IMR-90 (cell line): ENCODE data around the gene IL4R. TPM values are rescaled to one million over a fixed set of nuclear protein-coding genes. Genes with fewer than 3 reads are reported as not detected.

Source experiments
- ATAC-seq: fragments of 200-7000 bp; cut with Tn5 transposase; 2 replicates; pipeline ENCODE4 v1.9.1; 2020; ENCODE audit warnings: low read depth, mild to moderate bottlenecking, moderate library complexity
- BruUV-seq: library from RNA; stranded (reverse); fragments of 400-500 nt; replicated peaks from 2 replicates; lab custom pipeline; 2021; lab: Mats Ljungman, UMichigan
- CTCF ChIA-PET: fragments of 300-600 bp; formaldehyde crosslinking; extraction: SDS; loops from one replicate; lab custom pipeline; 2021; ENCODE audit warnings: antibody characterized with exemption; lab: Yijun Ruan, JAX
- POLR2A ChIA-PET: fragments of 300-600 bp; sonication (Branson Sonifier 250); formaldehyde crosslinking; loops from one replicate; lab custom pipeline; 2022; ENCODE audit warnings: antibody characterized with exemption; ENCODE audit not compliant: unreplicated experiment; lab: Charles Lee
- DNase-seq: peaks from one replicate; pipeline ENCODE4 v3.0.0; 2013
- H2AFZ ChIP-seq: replicated peaks from 2 replicates; pipeline ENCODE3; 2013; ENCODE audit warnings: low read length, mild to moderate bottlenecking; ENCODE audit not compliant: poor library complexity
- H2AK5ac ChIP-seq: 2 replicates; pipeline ENCODE4 v1.6.1; 2013; ENCODE audit warnings: low read depth, low read length, inconsistent platforms
- H2AK9ac ChIP-seq: replicated peaks from 2 replicates; pipeline ENCODE3; 2013; ENCODE audit warnings: mild to moderate bottlenecking, low read depth, low read length, moderate library complexity; ENCODE audit not compliant: poor library complexity
- H2BK120ac ChIP-seq: 2 replicates; pipeline ENCODE4 v1.6.1; 2013; ENCODE audit warnings: low read depth, low read length, inconsistent platforms
- H2BK15ac ChIP-seq: 3 replicates; pipeline ENCODE4 v1.6.1; 2013; ENCODE audit warnings: low read depth, low read length, inconsistent platforms
- H2BK20ac ChIP-seq: 2 replicates; pipeline ENCODE4 v1.6.1; 2013; ENCODE audit warnings: low read depth, mild to moderate bottlenecking, inconsistent platforms, low read length, moderate library complexity
- H2BK5ac ChIP-seq: 2 replicates; pipeline ENCODE4 v1.6.1; 2013; ENCODE audit warnings: mild to moderate bottlenecking, low read depth, low read length, inconsistent platforms; ENCODE audit not compliant: poor library complexity, severe bottlenecking
- H3K14ac ChIP-seq: replicated peaks from 2 replicates; pipeline ENCODE4 v1.6.1; 2013; ENCODE audit warnings: low read depth, low read length, inconsistent platforms
- H3K18ac ChIP-seq: 2 replicates; pipeline ENCODE4 v1.6.1; 2013; ENCODE audit warnings: low read depth, low read length, control low read depth
- H3K23ac ChIP-seq: 2 replicates; pipeline ENCODE4 v1.6.1; 2013; ENCODE audit warnings: low read depth, low read length, inconsistent platforms
- H3K27ac ChIP-seq: 2 replicates; pipeline ENCODE4 v1.5.1; 2013; ENCODE audit warnings: mild to moderate bottlenecking, control low read depth, low read length; ENCODE audit not compliant: insufficient read depth
- H3K27me3 ChIP-seq: 2 replicates; pipeline ENCODE4 v1.6.1; 2013; ENCODE audit warnings: low read length; ENCODE audit not compliant: control insufficient read depth, insufficient read depth
- H3K36me3 ChIP-seq: 2 replicates; pipeline ENCODE4 v1.6.1; 2013; ENCODE audit warnings: low read length, mixed read lengths; ENCODE audit not compliant: control insufficient read depth, insufficient read depth
- H3K4ac ChIP-seq: 2 replicates; pipeline ENCODE4 v1.6.1; 2013; ENCODE audit warnings: low read depth, low read length, inconsistent platforms
- H3K4me1 ChIP-seq: 2 replicates; pipeline ENCODE4 v1.6.1; 2013; ENCODE audit warnings: low read length, mixed read lengths; ENCODE audit not compliant: control insufficient read depth, insufficient read depth
- H3K4me2 ChIP-seq: 2 replicates; pipeline ENCODE4 v1.6.1; 2013; ENCODE audit warnings: low read depth, mild to moderate bottlenecking, control low read depth, low read length, moderate library complexity
- H3K4me3 ChIP-seq: 2 replicates; pipeline ENCODE4 v1.5.1; 2013; ENCODE audit warnings: low read depth, mild to moderate bottlenecking, control low read depth, low read length, moderate library complexity; ENCODE audit not compliant: insufficient read depth
- H3K56ac ChIP-seq: 2 replicates; pipeline ENCODE4 v1.6.1; 2013; ENCODE audit warnings: low read length, inconsistent platforms; ENCODE audit not compliant: insufficient read depth; ENCODE audit errors: extremely low read depth
- H3K79me1 ChIP-seq, 2 experiments: 2 replicates each; pipeline ENCODE4 v1.6.1; 2013; ENCODE audit warnings: low read length in 2 of 2, inconsistent platforms in 1 of 2, low read depth in 1 of 2
- H3K9ac ChIP-seq: 2 replicates; pipeline ENCODE4 v1.6.1; 2013; ENCODE audit warnings: low read depth, low read length, control low read depth
- H3K9me1 ChIP-seq: 2 replicates; pipeline ENCODE4 v1.6.1; 2013; ENCODE audit warnings: low read length, inconsistent platforms; ENCODE audit not compliant: insufficient read depth
- H3K9me3 ChIP-seq: 2 replicates; pipeline ENCODE4 v1.6.1; 2013; ENCODE audit warnings: low read length; ENCODE audit not compliant: control insufficient read depth, insufficient read depth
- H4K20me1 ChIP-seq: 2 replicates; pipeline ENCODE4 v1.6.1; 2013; ENCODE audit warnings: low read length, inconsistent platforms; ENCODE audit not compliant: insufficient read depth
- H4K5ac ChIP-seq: 2 replicates; pipeline ENCODE4 v1.6.1; 2013; ENCODE audit warnings: mild to moderate bottlenecking, low read depth, low read length, control low read depth
- H4K8ac ChIP-seq, 2 experiments: 2 replicates each; pipeline ENCODE4 v1.6.1; 2013; ENCODE audit warnings: low read depth in 2 of 2, low read length in 2 of 2, control low read depth in 1 of 2, inconsistent platforms in 1 of 2
- H4K91ac ChIP-seq: 2 replicates; pipeline ENCODE4 v1.6.1; 2013; ENCODE audit warnings: low read depth, low read length, inconsistent platforms; ENCODE audit not compliant: insufficient read depth
- BHLHE40 ChIP-seq: fragments of 150-350 bp; IDR thresholded peaks from 2 replicates; pipeline ENCODE4 v1.6.1; 2016; ENCODE audit warnings: mild to moderate bottlenecking, low read depth, low read length
- CEBPB ChIP-seq: IDR thresholded peaks from 2 replicates; pipeline ENCODE4 v1.6.1; 2012; ENCODE audit warnings: low read depth, low read length, improper control_type of control experiment
- CHD1 ChIP-seq: IDR thresholded peaks from 2 replicates; pipeline ENCODE4 v1.6.1; 2012; ENCODE audit warnings: low read depth, low read length, improper control_type of control experiment
- CTCF ChIP-seq: conservative IDR thresholded peaks from 2 replicates; pipeline ENCODE4 v1.5.1; 2012; ENCODE audit warnings: mild to moderate bottlenecking, low read depth, low read length, improper control_type of control experiment
- FOS ChIP-seq: fragments of 150-350 bp; IDR thresholded peaks from 2 replicates; pipeline ENCODE4 v1.6.1; 2016; ENCODE audit warnings: low read depth, low read length
- MAFK ChIP-seq: IDR thresholded peaks from 2 replicates; pipeline ENCODE4 v1.6.1; 2012; ENCODE audit warnings: low read depth, low read length, improper control_type of control experiment
- MAZ ChIP-seq: IDR thresholded peaks from 2 replicates; pipeline ENCODE4 v1.6.1; 2012; ENCODE audit warnings: low read depth, mild to moderate bottlenecking, low read length, improper control_type of control experiment, moderate library complexity, borderline replicate concordance
- NFE2L2 ChIP-seq: fragments of 150-350 bp; IDR thresholded peaks from 2 replicates; pipeline ENCODE4 v1.6.1; 2016; ENCODE audit warnings: low read depth, mild to moderate bottlenecking, low read length
- POLR2A ChIP-seq: IDR thresholded peaks from 2 replicates; pipeline ENCODE4 v1.6.1; 2012; ENCODE audit warnings: mild to moderate bottlenecking, low read depth, low read length
- RAD21 ChIP-seq: IDR thresholded peaks from 2 replicates; pipeline ENCODE4 v1.6.1; 2012; ENCODE audit warnings: low read length, improper control_type of control experiment
- RCOR1 ChIP-seq: IDR thresholded peaks from 2 replicates; pipeline ENCODE4 v1.6.1; 2012; ENCODE audit warnings: mild to moderate bottlenecking, low read length, improper control_type of control experiment; ENCODE audit not compliant: insufficient replicate concordance
- RFX5 ChIP-seq: IDR thresholded peaks from 2 replicates; pipeline ENCODE4 v1.8.0; 2012; ENCODE audit warnings: low read depth, mild to moderate bottlenecking, low read length, moderate library complexity
- SMC3 ChIP-seq: fragments of 150-350 bp; IDR thresholded peaks from 2 replicates; pipeline ENCODE4 v1.6.1; 2016; ENCODE audit warnings: low read depth, mild to moderate bottlenecking, antibody characterized with exemption, low read length, moderate library complexity
- USF2 ChIP-seq: fragments of 150-350 bp; IDR thresholded peaks from 2 replicates; pipeline ENCODE4 v1.6.1; 2017; ENCODE audit warnings: mild to moderate bottlenecking, antibody characterized with exemption, low read length, low read depth
- WGBS, 2 experiments: methylation state at CpG; one replicate each; pipeline versions ENCODE4 v1.1.5 to v1.1.7; 2013; ENCODE audit warnings: missing lambda C conversion rate in 2 of 2; ENCODE audit not compliant: insufficient read length in 1 of 2; ENCODE audit errors: extremely low coverage in 2 of 2; 5-methylcytosine and 5-hydroxymethylcytosine counted together
- dilution Hi-C: fragments of 300-500 bp; cut with HindIII; formaldehyde crosslinking; loops from one replicate; pipeline ENCODE4 v1.14.3; 2018; ENCODE audit warnings: low sequenced_read_pairs; ENCODE audit not compliant: unreplicated experiment
- in situ Hi-C: fragments of 300-500 bp; cut with MboI; formaldehyde crosslinking; loops from 3 replicates; pipeline ENCODE4 v1.14.3; 2019; ENCODE audit warnings: low sequenced_read_pairs, inconsistent platforms, mixed read lengths
- intact Hi-C: fragments of 100-400 bp; cut with micrococcal nuclease; formaldehyde crosslinking; loops from 2 replicates; pipeline ENCODE4 v1.10.0; 2022
- polyA plus RNA-seq, 3 experiments: library from polyadenylated mRNA; depleted of rRNA; stranded (reverse); fragments of >200 nt; gene quantifications; 2 replicates each; pipeline ENCODE4 v1.2.3, GENCODE V29; 2012; ENCODE audit warnings: low replicate concordance in 1 of 3
- total RNA-seq: library from RNA; depleted of rRNA; stranded (reverse); fragments of >200 nt; gene quantifications from 2 replicates; pipeline ENCODE4 v1.2.3, GENCODE V29; 2012

The IL4R gene
- total and polyA plus RNA-seq, 2 of the 4 experiments (the other 2 are of a cell fraction) = 6.3 to 18.7 TPM

DNA sequence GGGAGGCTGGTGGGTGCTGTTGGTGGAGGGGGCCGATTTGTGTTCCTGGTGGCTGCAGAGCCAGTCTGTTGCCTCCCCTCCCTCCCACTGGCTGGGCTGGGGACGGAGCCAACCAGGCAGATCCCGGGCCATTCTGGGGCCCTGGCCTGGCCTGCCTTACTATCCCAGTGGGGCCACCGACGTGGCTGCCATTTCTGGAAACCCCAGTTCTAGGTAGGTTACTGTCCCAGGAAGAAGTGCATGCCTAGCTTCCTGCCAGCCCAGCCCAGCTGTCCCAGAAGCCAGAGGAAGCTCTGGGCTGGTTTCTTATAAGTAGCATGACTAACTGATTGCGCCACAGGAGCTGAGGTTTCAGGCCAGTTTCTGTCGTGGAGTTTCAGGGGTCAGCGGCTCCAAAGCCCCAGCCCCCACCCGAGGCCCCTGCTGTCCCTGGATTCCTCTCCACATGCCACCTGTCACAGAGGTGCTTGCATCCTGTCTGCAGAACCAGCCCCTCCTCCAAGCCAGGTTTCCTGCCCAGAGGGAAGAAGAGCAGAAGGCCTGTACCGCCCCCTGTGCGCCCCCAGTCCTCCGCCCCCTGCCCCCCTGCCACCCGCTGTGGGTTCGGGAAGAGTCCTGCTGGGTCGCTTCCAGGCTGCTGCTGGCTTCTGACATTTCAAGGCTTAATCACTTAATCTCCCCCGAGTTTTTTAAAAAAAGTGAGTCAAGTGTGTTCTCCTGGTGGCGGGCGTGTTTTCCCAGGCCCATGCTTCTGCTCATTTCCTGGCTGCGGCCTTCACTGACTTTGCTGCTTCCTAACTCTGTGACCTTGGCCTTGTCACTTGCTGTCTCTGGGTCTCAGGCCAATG, 13.2 kb downstream of the IL4R start:
- peaks cover 26% of the 10 kb centered on the region for H3K4me1 ChIP-seq
- H3K9ac ChIP-seq = peak overlapping the region; percentile 55
- peak overlapping the region; percentile 97 for H3K18ac ChIP-seq
- WGBS, 2 experiments = 0% methylated on average over 7 of the region's 19 CpGs; no CpG with 5 or more reads in 1 of the 2 experiments
- no peaks in the 10 kb centered on the region for H3K27me3 ChIP-seq
- in situ Hi-C loops (no loop called here), intact Hi-C loops (no loop called here), dilution Hi-C loops (no loop called here)
- peak overlapping the region; percentile 95 for H2BK120ac ChIP-seq
- H4K20me1 ChIP-seq = 0 out of 2 replicates have a peak, but pooled peaks cover 11% of the 10 kb centered on the region
- CTCF ChIA-PET = interaction anchor here (0.6 kb wide), 2 partner anchors 73 to 90 kb away, joined by 3 read pairs; no protein-coding TSS in a partner anchor
- peak overlapping the region; percentile 95 for H2BK20ac ChIP-seq
- peaks cover 28% of the 10 kb centered on the region for H3K9me1 ChIP-seq
- H2BK15ac ChIP-seq = peak overlapping the region; percentile 100
- peaks cover 23% of the 10 kb centered on the region for H3K36me3 ChIP-seq
- peak overlapping the region; percentile 37 for H3K4me2 ChIP-seq
- no TSS peak for BruUV-seq
- peak overlapping the region; percentile 91 for H2AK9ac ChIP-seq
- peak; percentile 73 for ATAC-seq
- H4K5ac ChIP-seq = peak overlapping the region; percentile 96
- peak overlapping the region; percentile 100 for H2AK5ac ChIP-seq
- H2AFZ ChIP-seq = peak overlapping the region; percentile 70
- peak overlapping the region; percentile 98 for H4K91ac ChIP-seq
- H4K8ac ChIP-seq = peak overlapping the region; percentile 97 to 99
- H3K79me1 ChIP-seq = peaks cover 22 to 87% of the 10 kb centered on the region in 2 experiments
- no peaks in the 10 kb centered on the region for H3K9me3 ChIP-seq
- peak overlapping the region; percentile 94 for H3K14ac ChIP-seq
- DNase-seq = peak; percentile 97
- POLR2A ChIA-PET = interaction anchor here (0.8 kb wide), 1 partner anchor 10 kb away, joined by 3 read pairs; no protein-coding TSS in a partner anchor
- no peak overlapping the region for H3K4me3 ChIP-seq
- peak overlapping the region; percentile 91 for H3K27ac ChIP-seq
- H3K4ac ChIP-seq = peak overlapping the region; percentile 95
- peak overlapping the region; percentile 64 for H3K56ac ChIP-seq
- H2BK5ac ChIP-seq = peak overlapping the region; percentile 92
- H3K23ac ChIP-seq = peak overlapping the region; percentile 91
- no peak for TF ChIP-seq SMC3
- TF ChIP-seq CEBPB = peak; percentile 99
- TF ChIP-seq FOS = peak; percentile 82
- no peak; the same call in 1 of the 2 replicates for TF ChIP-seq MAFK
- TF ChIP-seq POLR2A = peak; percentile 61
- no peak for TF ChIP-seq RFX5
- TF ChIP-seq CTCF = no peak
- TF ChIP-seq CHD1 = no peak
- TF ChIP-seq BHLHE40 = no peak
- no peak; the same call in 1 of the 2 replicates for TF ChIP-seq MAZ
- TF ChIP-seq USF2 = no peak; the same call in 1 of the 2 replicates
- TF ChIP-seq NFE2L2 = 0 out of 2 replicates have a peak, but pooled peaks have one; percentile 9
- TF ChIP-seq RCOR1 = no peak
- TF ChIP-seq RAD21 = peak; percentile 27; the same call in 1 of the 2 replicates
